Spleen (tissue), 7 donors: Measurements from ENCODE around the gene TRMT44.

Source experiments
- CTCF ChIP-seq, 11 experiments: fragments of 200-600 bp in 7 of 11; fragments of 450-650 bp in 4 of 11; sonication (generic) in 4 of 11; IDR thresholded peaks in 8 of 11; conservative IDR thresholded peaks in 3 of 11; 1 replicate in 7 of 11; 2 replicates in 4 of 11; pipeline versions ENCODE4 v1.4.0 to v1.8.0; 2016 to 2021; ENCODE audit warnings: antibody characterized with exemption in 11 of 11, inconsistent platforms in 4 of 11, mild to moderate bottlenecking in 1 of 11
- POLR2A ChIP-seq, 3 donors: fragments of 450-650 bp; IDR thresholded peaks; one replicate each; pipeline ENCODE4 v1.5.1; 2017; ENCODE audit warnings: antibody characterized with exemption in 3 of 3, mild to moderate bottlenecking in 1 of 3
- POLR2AphosphoS5 ChIP-seq, 3 donors: sonication (generic); formaldehyde crosslinking; IDR thresholded peaks; one replicate each; pipeline ENCODE4 v1.5.1; 2017; ENCODE audit warnings: antibody characterized with exemption in 3 of 3
- donor health status: DM: no; HTN: no; CAD: no; lungs with moderate emphysema.
- donor health status: DM: no; HTN: no; CAD: no.
- donor health status: DM: no; HTN: no; CAD: no.

GRCh38 chr4:8504279-8505007, 63.9 kb downstream of the TRMT44 start:
- no peak for TF ChIP-seq CTCF (IDR thresholded peaks at IDR 0.05 in 8 of 11, conservative IDR thresholded peaks at IDR 0.05 in 3 of 11)
- no peak for TF ChIP-seq POLR2AphosphoS5 (IDR thresholded peaks at IDR 0.05)
- TF ChIP-seq POLR2A (IDR thresholded peaks at IDR 0.05) = no peak
